ENCODE results near the gene COMMD3.

COMMD3 gene

DNA sequence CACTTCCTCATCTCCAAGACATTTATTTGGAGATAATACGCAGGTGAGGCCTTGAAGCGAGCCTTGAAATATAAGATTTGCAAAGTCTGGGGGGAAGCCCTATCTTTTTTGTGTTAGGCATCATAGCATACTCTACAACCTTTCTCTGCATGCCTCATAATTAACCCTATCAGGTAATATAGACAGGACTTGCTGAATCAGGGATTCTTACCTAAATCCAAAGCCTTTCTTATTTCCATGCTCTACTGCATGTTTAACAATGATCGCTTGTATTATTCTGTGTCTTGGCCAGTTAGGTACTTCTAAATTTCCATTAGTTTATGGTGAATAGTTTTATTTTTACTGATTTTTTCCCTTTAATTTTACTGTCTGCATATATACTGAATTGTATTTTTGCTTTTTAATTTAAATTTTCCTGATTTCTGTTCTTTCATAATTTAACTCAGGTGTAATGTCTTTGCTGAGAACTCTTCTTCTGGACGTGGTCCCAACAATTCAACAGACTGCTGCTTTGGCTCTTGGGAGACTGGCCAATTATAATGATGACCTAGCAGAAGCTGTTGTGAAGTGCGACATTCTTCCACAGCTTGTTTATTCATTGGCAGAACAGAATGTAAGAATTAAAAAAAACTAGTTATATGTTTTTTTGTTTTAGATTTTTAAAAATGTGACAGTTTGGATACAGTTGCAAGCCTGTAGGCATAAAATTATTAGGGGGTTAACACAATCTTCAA is 48.4 kb downstream of the COMMD3 start:
- DNase-seq (ENCODE audit: low read depth), result no peak
- H3K4me3 ChIP-seq (ENCODE audit: control insufficient read depth, low read depth, low read length), result no peak overlapping the region
- TF ChIP-seq, protein P1, sequence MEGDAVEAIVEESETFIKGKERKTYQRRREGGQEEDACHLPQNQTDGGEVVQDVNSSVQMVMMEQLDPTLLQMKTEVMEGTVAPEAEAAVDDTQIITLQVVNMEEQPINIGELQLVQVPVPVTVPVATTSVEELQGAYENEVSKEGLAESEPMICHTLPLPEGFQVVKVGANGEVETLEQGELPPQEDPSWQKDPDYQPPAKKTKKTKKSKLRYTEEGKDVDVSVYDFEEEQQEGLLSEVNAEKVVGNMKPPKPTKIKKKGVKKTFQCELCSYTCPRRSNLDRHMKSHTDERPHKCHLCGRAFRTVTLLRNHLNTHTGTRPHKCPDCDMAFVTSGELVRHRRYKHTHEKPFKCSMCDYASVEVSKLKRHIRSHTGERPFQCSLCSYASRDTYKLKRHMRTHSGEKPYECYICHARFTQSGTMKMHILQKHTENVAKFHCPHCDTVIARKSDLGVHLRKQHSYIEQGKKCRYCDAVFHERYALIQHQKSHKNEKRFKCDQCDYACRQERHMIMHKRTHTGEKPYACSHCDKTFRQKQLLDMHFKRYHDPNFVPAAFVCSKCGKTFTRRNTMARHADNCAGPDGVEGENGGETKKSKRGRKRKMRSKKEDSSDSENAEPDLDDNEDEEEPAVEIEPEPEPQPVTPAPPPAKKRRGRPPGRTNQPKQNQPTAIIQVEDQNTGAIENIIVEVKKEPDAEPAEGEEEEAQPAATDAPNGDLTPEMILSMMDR (IDR thresholded peaks at IDR 0.05; ENCODE audit: control insufficient read depth, insufficient read depth, low read depth, low read length, missing control alignments), result no peak

DNA sequence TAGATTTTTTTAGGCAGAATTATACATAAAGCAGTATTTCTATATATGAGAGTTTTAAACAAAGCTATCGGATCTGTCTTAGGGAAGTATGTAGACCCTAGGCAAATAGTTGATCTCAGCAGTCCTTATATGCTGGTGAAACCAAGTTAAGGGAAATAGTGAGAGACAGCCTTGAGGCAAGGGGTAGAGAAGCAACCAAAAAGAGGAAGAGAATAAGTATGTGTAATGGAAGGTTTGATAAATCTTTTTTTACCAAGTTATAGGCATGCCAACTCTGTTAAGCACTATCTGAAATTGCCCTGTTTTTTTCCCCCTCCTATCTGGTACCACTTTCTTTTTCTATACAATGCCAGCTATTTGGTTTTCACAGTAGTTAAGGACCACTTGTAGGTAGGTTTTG is 49.0 kb downstream of the COMMD3 start:
- DNase-seq (ENCODE audit: low read depth), result no peak
- TF ChIP-seq, protein P1 (IDR thresholded peaks at IDR 0.05; ENCODE audit: control insufficient read depth, insufficient read depth, low read depth, low read length, missing control alignments), result no peak
- H3K4me3 ChIP-seq (ENCODE audit: control insufficient read depth, low read depth, low read length), result no peak overlapping the region

DNA sequence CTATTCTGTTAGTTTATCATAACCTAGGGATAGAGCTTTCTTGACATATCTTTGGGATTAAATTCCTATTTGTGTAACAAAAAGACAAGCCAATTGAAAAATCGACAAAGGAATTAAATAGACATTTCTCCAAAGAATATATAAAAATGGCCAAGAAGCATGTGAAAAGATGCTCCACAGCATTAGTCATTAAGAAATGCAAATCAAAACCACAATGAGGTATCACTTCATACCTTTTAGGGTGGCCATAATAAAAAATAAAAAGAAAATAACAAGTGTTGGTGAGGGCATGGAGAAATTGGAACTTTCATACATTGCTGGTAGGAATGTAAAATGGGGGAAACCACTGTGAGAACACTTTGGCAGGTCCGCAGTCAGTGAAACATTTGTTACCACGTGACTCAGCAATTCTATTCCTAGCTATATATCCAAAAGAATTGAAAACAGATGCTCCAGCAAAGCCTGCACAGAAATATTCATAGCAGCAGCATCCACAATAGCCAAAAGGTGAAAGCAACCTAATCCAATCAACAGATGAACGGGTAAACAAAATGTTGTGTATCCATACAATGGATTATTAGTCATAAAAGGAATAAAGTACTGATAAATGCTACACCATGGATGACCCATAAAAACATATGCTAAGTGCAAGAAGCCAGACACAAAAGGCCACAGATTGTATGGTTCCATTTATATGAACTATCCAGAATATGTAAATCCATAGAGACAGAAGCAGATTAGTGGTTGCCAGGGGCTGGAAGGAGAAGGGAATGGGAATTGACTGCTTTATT is 49.7 kb downstream of the COMMD3 start:
- H3K4me3 ChIP-seq (ENCODE audit: control insufficient read depth, low read depth, low read length), result no peak overlapping the region
- TF ChIP-seq, protein P1 (IDR thresholded peaks at IDR 0.05; ENCODE audit: control insufficient read depth, insufficient read depth, low read depth, low read length, missing control alignments), result no peak
- DNase-seq (ENCODE audit: low read depth), result no peak

DNA sequence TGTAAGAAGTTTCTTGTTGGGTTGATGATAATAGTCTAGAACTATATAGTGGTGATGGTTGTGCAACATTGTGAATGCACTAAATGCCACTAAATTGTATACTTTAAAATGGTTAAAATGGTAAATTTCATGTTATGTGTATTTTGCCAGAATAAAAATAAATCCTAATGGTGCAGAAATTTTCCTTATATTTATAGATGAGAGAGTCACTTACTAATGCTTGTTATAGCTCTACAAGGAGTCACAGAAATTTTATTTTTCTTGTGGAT is 50.2 kb downstream of the COMMD3 start:
- DNase-seq (ENCODE audit: low read depth), result no peak
- H3K4me3 ChIP-seq (ENCODE audit: control insufficient read depth, low read depth, low read length), result no peak overlapping the region
- TF ChIP-seq, protein P1 (IDR thresholded peaks at IDR 0.05; ENCODE audit: control insufficient read depth, insufficient read depth, low read depth, low read length, missing control alignments), result no peak

DNA sequence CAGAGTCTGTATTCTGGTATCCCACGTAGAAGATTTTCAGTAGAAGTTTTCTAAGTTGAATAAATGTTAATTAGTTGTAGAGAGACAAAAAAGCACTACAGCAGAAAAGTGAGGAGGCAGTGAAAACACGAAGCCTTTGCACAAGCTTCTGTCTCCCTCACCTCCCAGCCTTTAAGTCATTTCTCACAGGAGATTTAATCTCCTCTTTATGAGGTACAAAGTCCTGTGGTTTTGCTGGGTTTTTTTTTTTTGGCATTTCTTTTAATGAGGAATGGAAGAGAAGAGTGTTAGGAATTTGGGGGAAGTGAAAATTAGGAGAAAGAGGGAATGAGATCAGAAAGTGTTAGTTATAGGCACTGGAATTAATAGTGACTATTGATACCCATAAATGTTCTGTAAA is 50.6 kb downstream of the COMMD3 start:
- TF ChIP-seq, protein P1 (IDR thresholded peaks at IDR 0.05; ENCODE audit: control insufficient read depth, insufficient read depth, low read depth, low read length, missing control alignments), result no peak

DNA sequence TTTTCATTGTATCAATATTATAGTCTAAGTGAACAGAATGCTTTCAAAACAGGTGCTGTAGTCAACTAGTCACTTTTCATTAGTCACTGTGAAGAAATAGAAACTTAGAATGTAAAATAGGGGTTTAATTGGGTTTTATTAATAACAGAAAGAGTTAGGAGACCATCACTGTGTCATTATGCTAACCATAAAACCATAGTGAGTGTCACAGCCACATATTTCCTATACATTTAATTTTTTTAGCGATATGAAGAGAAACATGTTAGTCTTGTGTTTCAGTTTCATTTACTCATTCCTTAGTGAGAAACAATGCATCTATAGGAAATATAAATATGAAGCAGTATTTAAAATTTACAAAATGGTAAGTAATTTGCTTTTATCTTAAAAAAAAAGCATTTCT is 51.3 kb downstream of the COMMD3 start:
- no peak overlapping the region for H3K4me3 ChIP-seq (ENCODE audit: control insufficient read depth, low read depth, low read length)
- TF ChIP-seq, protein P1 (IDR thresholded peaks at IDR 0.05; ENCODE audit: control insufficient read depth, insufficient read depth, low read depth, low read length, missing control alignments), result no peak
- DNase-seq (ENCODE audit: low read depth), result no peak

More for the DNA sequence above, 50.6 kb downstream of the COMMD3 start:
- H3K4me3 ChIP-seq (ENCODE audit: control insufficient read depth, low read depth, low read length), result no peak overlapping the region
- no peak for DNase-seq (ENCODE audit: low read depth)

Measured in AG09309 (cell line).